GM19452 (cell line): ENCODE data around the gene CEP95.

Experiments used
- ATAC-seq: cut with Tn5 transposase; IDR thresholded peaks from one replicate; pipeline ENCODE4 v1.9.1; 2021; ENCODE audit not compliant: unreplicated experiment

CEP95 gene

GRCh38 chr17:64515829-64516228 is 9.1 kb downstream of the CEP95 start:
- ATAC-seq: no peak

GRCh38 chr17:64519601-64520000 is 12.8 kb downstream of the CEP95 start:
- no peak for ATAC-seq

- ATAC-seq: no peak
Measured at GRCh38 chr17:64520359-64520758, 13.6 kb downstream of the CEP95 start.

- ATAC-seq: no peak
Measured at GRCh38 chr17:64527914-64528313, 21.1 kb downstream of the CEP95 start.

GRCh38 chr17:64529221-64529620 is 22.4 kb downstream of the CEP95 start:
- no peak for ATAC-seq

GRCh38 chr17:64531955-64532371 is 25.2 kb downstream of the CEP95 start:
- no peak for ATAC-seq

- no peak for ATAC-seq
Measured at GRCh38 chr17:64532409-64532808, 25.6 kb downstream of the CEP95 start.

GRCh38 chr17:64533784-64534183 is 27.0 kb downstream of the CEP95 start:
- no peak for ATAC-seq

GRCh38 chr17:64534187-64534586 is 27.4 kb downstream of the CEP95 start:
- no peak for ATAC-seq

GRCh38 chr17:64535357-64535756 is 28.6 kb downstream of the CEP95 start:
- ATAC-seq: no peak

GRCh38 chr17:64536913-64537312 is 30.1 kb downstream of the CEP95 start:
- ATAC-seq: no peak

GRCh38 chr17:64537488-64537887 is 30.7 kb downstream of the CEP95 start:
- ATAC-seq: no peak

- ATAC-seq: no peak
Measured at GRCh38 chr17:64538508-64539130, 31.8 kb downstream of the CEP95 start.

- no peak for ATAC-seq
Measured at GRCh38 chr17:64540118-64540776, 33.5 kb downstream of the CEP95 start.

GRCh38 chr17:64544742-64545141 is 38.0 kb downstream of the CEP95 start:
- no peak for ATAC-seq

GRCh38 chr17:64546716-64547115 is 39.9 kb downstream of the CEP95 start:
- ATAC-seq: no peak

- no peak for ATAC-seq
Measured at GRCh38 chr17:64547319-64547718, 40.5 kb downstream of the CEP95 start.

GRCh38 chr17:64551461-64551860 is 44.7 kb downstream of the CEP95 start:
- no peak for ATAC-seq

GRCh38 chr17:64554028-64554637 is 47.4 kb downstream of the CEP95 start:
- ATAC-seq: no peak

- no peak for ATAC-seq
Measured at GRCh38 chr17:64555281-64555680, 48.5 kb downstream of the CEP95 start.

- no peak for ATAC-seq
Measured at GRCh38 chr17:64564098-64564497, 57.3 kb downstream of the CEP95 start.

GRCh38 chr17:64565563-64565962 is 58.8 kb downstream of the CEP95 start:
- no peak for ATAC-seq
